ENCODE results near the gene BTBD7. TPM values are rescaled to one million over a fixed set of nuclear protein-coding genes. Genes with fewer than 3 reads are reported as not detected.

Gene BTBD7
- total and polyA plus RNA-seq, 9 of the 15 experiments (the other 6 are each of a cell fraction or from before 2014, with no cell fraction given): 2.5 to 12.9 (median 6.2) TPM

DNA sequence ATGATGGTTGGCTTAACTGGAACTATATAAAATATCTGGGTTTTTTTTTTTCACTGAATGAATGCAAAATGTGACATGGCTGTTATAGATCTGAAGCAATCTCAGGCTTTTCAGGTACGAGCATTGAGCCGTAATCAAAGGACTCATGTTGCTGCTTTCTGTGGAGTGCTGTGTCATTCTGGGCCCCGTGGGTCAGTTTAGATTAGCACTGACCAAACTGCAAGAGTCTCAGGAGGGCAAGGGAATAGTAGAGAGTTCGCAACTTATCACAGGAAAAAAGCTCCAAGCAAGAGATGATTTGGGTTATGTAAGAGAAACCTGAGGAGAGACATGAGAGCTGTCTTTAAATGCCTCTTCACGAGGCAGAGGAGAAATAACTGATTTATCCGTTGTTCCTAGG lies 66.7 kb downstream of the BTBD7 start:
- intact Hi-C loops (cut with micrococcal nuclease): loop anchor here (5.0 kb wide), 1 partner anchor 66 kb away; the partner anchor contains the start of gene BTBD7
- POLR2A ChIA-PET: interaction anchor here (0.6 to 0.9 kb wide), 2 partner anchors 16 to 535 kb away, joined by 3 to 4 read pairs; no protein-coding TSS in a partner anchor
- ATAC-seq (peak; percentile 96), DNase-seq (ENCODE audit: extremely low read depth in 1 of 4, low spot score in 3 of 4) (peak in 2 of 4 experiments; percentile 40 to 72), FAIRE-seq (peak; percentile 87)
- Histone ChIP-seq H3K36me3 (ENCODE audit: control insufficient read depth, insufficient read depth, low read length) (peaks cover 16% of the 10 kb centered on the region; the same call in 2 of the 3 replicates), H3K27ac (ENCODE audit: extremely low read depth, low read depth, low read length) (peak overlapping the region; percentile 23; the same call in 1 of the 3 replicates), H3K79me2 (ENCODE audit: control insufficient read depth, insufficient read depth, low read length) (no peaks in the 10 kb centered on the region; the same call in 2 of the 3 replicates), H4K20me1 (replicated peaks; ENCODE audit: control insufficient read depth, insufficient read depth, low read length) (peaks cover 24% of the 10 kb centered on the region), H3K9me3 (replicated peaks; ENCODE audit: control insufficient read depth, insufficient read depth, low read depth, low read length) (no peaks in the 10 kb centered on the region), H3K9ac (ENCODE audit: insufficient read depth in 1 of 2, low read depth in 2 of 2, low read length in 2 of 2) (no peak overlapping the region), H3K4me3 (no peak overlapping the region), H3K4me1 (replicated peaks in 1 of 2; ENCODE audit: control insufficient read depth in 2 of 2, insufficient read depth in 2 of 2, low read length in 2 of 2) (peaks cover 3 to 18% of the 10 kb centered on the region in 2 experiments; a peak in 4 of 5 replicates), H2AFZ (ENCODE audit: low read depth, low read length) (no peak overlapping the region), H3K27me3 (ENCODE audit: control insufficient read depth in 2 of 2, insufficient read depth in 2 of 2, low read length in 2 of 2) (no peaks in the 10 kb centered on the region), H3K4me2 (ENCODE audit: insufficient read depth, low read length) (no peak overlapping the region; the same call in 1 of the 2 replicates), H3K9me1 (ENCODE audit: control insufficient read depth, insufficient read depth, low read length) (no peaks in the 10 kb centered on the region)
- in situ Hi-C loops (cut with MboI): no loop called here
- no TSS peak for BruUV-seq (replicated peaks)
- WGBS (ENCODE audit: insufficient coverage, low coverage, missing lambda C conversion rate): 2% methylated on average over 6 of the region's 6 CpGs
- CTCF ChIA-PET (ENCODE audit: low intra/inter-chr PET ratio): no interaction called here
- TF ChIP-seq ELF2 (CRISPR knock-in tag; IDR thresholded peaks at IDR 0.05) (no peak), JUND (IDR thresholded peaks at IDR 0.05; ENCODE audit: borderline replicate concordance, low read depth, low read length) (peak; percentile 43; the same call in 1 of the 2 replicates), JUND (tag; IDR thresholded peaks at IDR 0.05; ENCODE audit: borderline replicate concordance, low read depth, low read length) (no peak; the same call in 2 of the 3 replicates), CEBPB (tag; IDR thresholded peaks at IDR 0.05) (0 out of 2 replicates have a peak, but pooled peaks have one; percentile 14), FOXA3 (CRISPR knock-in tag; conservative IDR thresholded peaks at IDR 0.05 in 1 of 2, IDR thresholded peaks at IDR 0.05 in 1 of 2) (no peak), NFRKB (IDR thresholded peaks at IDR 0.05; ENCODE audit: low read depth) (no peak), ESRRB (CRISPR knock-in tag; IDR thresholded peaks at IDR 0.05; ENCODE audit: borderline replicate concordance) (no peak), HDAC1 (IDR thresholded peaks at IDR 0.05) (peak in 1 of 2 experiments; percentile 68; a peak in 1 of 4 replicates), CBX1 (IDR thresholded peaks at IDR 0.05; ENCODE audit: low read depth) (no peak), ZNF436 (CRISPR knock-in tag; IDR thresholded peaks at IDR 0.05) (no peak), DACH1 (IDR thresholded peaks at IDR 0.05; ENCODE audit: partially characterized antibody) (no peak)
- TF ChIP-seq, protein P1, sequence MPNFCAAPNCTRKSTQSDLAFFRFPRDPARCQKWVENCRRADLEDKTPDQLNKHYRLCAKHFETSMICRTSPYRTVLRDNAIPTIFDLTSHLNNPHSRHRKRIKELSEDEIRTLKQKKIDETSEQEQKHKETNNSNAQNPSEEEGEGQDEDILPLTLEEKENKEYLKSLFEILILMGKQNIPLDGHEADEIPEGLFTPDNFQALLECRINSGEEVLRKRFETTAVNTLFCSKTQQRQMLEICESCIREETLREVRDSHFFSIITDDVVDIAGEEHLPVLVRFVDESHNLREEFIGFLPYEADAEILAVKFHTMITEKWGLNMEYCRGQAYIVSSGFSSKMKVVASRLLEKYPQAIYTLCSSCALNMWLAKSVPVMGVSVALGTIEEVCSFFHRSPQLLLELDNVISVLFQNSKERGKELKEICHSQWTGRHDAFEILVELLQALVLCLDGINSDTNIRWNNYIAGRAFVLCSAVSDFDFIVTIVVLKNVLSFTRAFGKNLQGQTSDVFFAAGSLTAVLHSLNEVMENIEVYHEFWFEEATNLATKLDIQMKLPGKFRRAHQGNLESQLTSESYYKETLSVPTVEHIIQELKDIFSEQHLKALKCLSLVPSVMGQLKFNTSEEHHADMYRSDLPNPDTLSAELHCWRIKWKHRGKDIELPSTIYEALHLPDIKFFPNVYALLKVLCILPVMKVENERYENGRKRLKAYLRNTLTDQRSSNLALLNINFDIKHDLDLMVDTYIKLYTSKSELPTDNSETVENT (CRISPR knock-in tag; IDR thresholded peaks at IDR 0.05): no peak
- TF ChIP-seq, protein P2, sequence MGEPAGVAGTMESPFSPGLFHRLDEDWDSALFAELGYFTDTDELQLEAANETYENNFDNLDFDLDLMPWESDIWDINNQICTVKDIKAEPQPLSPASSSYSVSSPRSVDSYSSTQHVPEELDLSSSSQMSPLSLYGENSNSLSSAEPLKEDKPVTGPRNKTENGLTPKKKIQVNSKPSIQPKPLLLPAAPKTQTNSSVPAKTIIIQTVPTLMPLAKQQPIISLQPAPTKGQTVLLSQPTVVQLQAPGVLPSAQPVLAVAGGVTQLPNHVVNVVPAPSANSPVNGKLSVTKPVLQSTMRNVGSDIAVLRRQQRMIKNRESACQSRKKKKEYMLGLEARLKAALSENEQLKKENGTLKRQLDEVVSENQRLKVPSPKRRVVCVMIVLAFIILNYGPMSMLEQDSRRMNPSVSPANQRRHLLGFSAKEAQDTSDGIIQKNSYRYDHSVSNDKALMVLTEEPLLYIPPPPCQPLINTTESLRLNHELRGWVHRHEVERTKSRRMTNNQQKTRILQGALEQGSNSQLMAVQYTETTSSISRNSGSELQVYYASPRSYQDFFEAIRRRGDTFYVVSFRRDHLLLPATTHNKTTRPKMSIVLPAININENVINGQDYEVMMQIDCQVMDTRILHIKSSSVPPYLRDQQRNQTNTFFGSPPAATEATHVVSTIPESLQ (CRISPR knock-in tag; IDR thresholded peaks at IDR 0.05): no peak
- TF ChIP-seq, protein P3, sequence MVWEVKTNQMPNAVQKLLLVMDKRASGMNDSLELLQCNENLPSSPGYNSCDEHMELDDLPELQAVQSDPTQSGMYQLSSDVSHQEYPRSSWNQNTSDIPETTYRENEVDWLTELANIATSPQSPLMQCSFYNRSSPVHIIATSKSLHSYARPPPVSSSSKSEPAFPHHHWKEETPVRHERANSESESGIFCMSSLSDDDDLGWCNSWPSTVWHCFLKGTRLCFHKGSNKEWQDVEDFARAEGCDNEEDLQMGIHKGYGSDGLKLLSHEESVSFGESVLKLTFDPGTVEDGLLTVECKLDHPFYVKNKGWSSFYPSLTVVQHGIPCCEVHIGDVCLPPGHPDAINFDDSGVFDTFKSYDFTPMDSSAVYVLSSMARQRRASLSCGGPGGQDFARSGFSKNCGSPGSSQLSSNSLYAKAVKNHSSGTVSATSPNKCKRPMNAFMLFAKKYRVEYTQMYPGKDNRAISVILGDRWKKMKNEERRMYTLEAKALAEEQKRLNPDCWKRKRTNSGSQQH (CRISPR knock-in tag; IDR thresholded peaks at IDR 0.05): no peak

All from K562 (cell line).